ENCODE measurements around the gene NKG7.
"Not testable (repeated sequence)": the region's sequence is repeated elsewhere in the genome, so short reads cannot be mapped to it uniquely, and the experiment has no call there.

NKG7 gene, protein sequence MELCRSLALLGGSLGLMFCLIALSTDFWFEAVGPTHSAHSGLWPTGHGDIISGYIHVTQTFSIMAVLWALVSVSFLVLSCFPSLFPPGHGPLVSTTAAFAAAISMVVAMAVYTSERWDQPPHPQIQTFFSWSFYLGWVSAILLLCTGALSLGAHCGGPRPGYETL

DNA sequence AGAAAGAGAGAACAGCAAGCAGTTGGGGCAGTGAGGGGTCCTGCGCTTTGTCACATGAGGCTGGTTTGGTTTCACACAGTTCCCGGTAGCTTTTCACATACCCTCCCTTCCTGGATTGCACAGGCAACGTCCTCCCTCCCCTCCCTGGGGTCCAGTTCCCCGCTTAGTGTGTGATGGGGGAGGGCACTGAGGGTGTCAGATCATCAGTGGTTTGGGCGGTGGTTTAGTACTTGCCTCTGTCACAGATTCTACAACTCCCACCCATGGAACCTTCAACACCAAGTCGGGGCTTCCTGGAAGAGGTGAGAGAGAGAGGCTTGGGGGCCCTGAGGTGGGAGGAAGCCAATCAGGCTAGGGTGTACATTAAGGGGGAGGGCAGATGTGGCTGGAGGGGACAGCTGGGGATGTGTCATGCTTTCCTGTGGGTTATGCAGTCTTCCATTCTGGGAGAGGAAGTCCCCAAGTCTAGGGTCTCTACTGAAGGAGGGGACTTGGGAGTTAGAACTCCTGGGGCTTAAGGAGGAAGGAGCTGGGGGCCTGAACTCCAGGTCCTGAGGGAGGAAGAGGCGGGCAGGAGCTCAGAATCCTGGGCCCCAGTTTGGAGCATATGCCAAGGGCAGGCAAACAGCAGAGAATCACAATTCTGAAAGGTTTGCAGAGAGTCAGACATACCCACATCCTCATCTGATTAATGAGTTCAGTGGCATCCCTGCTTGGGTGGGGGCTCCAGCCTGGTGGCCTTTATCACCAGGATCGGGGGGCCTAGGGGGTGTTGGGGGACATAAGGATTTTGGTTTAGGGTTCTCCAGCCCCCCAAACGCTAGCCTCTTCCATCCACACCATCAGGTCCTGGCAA is at the start of gene NKG7:
TSS of gene NKG7 (minus strand) at position 6 of the 856 bp plus-strand sequence. CDS start 119 bp downstream, outside the sequence.
- DNase-seq (ENCODE audit: low read depth) = peak; percentile 66

DNA sequence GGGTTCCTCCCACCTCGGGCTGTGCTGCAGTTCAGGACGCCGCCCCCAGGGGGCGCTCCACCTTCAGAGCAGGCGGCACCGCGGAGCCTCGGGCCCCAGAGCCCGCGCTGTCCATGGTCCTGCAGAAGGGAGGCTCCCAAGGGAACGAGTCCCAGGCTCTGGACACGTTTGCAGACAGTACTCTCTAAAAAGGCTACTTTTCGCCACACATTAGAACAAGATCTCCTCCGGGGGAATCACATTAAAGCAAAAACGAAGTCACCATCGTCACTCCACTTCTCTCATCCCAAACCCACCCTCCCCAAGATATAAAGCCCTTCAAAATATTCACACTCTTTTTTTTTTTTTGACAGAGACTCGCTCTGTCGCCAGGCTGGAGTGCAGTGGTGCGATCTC is 49.6 kb upstream of the NKG7 start:
- DNase-seq (ENCODE audit: low read depth) = peak; percentile 80

DNA sequence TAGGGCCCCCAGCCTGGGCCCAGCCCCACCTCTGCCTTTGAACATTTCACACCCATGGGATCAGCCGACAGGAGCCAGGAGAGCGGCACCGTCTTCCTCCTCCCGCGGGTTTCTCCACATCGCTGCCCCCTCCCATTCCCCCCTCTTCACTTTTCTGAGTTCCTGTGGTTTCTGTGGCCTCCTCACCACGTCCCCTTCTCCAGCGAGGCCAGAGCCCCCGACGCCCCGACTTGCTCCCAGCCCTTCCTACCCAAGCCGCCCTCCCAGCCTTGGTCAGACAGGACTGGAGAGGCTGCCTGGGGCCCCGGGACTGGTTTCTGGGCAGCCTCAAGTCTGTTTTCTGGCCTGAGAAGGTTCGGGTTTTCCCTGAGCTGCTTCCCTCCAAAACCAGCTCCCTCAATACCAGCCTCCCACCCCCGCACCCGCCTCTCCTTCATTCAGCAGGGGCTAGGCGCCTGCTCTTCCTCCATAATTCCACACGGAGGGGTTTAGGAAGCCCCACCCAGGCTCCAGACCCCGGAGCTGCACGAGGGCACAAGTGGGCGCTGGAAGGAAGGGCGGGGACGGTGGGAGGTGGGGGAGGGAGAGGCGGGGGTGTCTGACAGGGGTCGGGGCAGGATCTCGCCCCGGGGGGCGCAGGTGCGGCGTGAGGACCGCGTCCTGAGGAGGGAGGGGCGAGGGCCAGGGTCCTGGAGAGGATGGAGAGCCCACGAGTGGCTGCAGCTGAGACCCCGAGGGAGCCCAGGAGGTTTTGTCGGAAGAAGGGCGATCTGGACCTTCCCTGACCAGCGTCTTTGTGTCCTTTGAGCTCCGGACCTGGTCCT is 49.0 kb upstream of the NKG7 start:
- no peak for DNase-seq (ENCODE audit: low read depth)

DNA sequence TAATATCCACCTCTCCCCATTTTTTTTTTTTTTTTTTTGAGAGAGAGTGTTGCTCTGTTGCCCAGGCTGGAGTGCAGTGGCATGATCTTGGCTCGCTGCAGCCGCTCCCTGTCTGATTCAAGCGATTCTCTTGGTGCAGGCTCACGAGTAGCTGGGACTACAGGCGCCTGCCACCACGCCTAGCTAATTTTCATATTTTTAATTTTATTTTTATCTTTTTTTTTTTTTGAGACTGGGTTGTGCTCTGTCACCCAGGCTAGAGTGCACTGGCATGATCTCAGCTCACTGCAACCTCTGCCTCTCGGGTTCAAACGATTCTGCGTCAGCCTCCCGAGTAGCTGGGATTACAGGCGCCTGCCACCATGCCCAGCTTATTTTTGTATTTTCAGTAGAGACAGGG is 48.1 kb upstream of the NKG7 start:
- not testable (repeated sequence) for DNase-seq (ENCODE audit: low read depth)

DNA sequence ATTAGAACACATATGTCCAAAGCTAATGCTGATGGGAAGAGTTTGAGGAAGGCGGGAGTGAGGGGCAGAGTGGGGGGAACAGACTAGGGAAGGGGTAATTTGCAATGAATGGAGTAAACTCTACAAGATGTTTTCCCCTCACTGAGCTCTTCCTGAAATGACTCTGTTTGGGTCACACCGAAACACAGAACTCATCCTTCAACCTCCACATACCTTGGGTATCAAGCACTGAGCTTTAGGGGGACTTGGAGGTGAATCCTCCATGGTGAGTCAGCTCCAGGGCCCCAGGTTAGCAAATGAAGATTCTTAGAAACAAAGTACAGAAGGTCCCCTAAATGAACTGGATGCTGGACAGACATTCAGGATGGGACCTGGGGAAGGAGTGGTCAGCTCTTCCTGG is 46.3 kb upstream of the NKG7 start:
- DNase-seq (ENCODE audit: low read depth) = no peak

DNA sequence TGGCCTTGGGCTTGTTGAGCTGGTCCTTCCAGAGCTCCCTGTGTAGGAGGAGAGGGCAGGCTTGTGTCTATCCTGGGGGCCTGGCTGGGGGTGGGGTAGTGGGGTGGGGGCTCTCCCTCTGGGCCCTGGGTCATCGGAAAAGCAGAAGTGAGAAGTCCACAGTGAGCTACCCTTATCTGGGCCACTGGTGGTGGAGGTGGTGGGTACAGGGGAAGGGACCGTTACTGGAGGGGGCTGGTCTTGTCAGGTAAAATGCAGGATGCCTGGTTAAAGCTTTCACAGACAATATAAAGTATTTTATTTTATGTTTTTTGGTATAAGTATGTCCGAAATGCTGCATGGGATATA is 45.3 kb upstream of the NKG7 start:
- DNase-seq (ENCODE audit: low read depth) = no peak

DNA sequence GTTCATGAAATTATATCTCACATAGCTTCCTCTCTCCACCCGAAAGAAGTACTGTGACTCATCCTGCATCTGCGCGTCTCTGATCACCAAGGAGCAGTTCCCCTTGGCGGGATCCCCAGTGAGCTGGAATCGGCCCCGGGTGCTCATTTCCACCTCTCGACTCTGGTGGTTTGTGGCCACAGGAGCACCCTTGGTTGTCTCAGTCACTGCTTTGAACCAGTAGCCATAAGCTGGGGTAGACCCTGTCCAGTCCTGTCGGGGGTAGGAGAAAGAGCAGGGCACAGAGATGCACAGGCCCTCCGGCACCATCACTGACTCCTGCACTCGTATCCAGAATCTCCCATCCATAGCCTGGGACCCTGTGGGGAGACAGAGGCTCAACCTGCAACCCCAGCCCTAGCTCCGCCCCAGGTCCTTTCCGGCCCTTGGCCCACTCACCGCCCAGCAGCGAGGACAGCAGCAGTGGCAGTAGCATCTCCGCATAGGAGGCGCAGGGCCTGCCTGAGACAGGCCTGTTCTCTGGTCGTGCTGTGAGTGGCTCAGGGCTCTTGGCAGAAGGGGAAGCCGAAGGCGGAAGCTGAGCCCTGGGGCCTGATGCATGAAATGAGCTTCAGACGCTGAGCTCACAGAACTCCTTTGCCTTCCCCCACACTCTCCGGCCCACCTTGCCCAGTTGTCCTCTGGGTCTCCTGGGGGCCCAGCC is 44.8 kb upstream of the NKG7 start, which contains the start of gene SIGLEC10:
TSS of gene SIGLEC10 (minus strand) at position 536 of the 703 bp plus-strand sequence. CDS start at position 475, 61 bp downstream.
- DNase-seq (ENCODE audit: low read depth) = no peak

DNA sequence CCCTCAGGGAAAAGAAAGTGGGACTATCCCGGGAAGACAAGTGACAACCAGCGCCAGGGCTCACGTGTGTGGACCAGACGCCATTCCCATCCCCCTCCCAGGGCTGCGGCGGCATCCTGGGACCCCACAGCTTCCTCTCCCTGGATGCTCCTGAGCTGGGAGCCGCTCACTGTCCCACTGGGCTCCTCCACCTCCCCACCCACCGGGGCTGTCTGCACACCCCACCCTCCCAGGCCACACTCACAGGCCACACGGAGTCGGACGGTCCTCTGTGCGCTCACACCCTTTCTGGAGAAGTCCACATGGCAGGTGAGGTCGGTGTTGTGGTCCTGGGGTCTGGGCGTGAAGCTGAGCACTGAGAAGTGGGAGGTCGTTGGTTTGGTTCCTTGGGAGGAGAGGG is 44.0 kb upstream of the NKG7 start:
- not testable (repeated sequence) for DNase-seq (ENCODE audit: low read depth)

DNA sequence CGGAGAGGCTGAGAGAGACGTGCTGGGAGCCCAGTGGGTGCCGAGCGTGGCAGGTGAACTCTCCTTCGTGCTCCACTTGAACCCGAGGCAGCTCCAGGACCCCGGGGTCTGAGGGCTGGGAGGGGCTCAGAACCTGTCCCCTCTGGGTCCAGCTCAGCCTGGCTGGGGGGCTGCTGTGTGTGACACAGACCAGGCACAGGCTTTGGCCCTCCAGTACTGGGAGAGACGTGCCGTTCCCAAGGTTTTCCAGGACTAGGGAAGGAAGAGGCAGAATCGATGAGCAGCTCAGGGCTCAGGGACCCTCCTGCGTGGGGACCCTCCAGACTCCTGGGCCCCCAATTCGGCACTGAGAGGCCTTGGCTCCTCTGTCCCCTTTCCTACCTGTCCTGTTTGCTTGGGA is 42.7 kb upstream of the NKG7 start:
- no peak for DNase-seq (ENCODE audit: low read depth)

DNA sequence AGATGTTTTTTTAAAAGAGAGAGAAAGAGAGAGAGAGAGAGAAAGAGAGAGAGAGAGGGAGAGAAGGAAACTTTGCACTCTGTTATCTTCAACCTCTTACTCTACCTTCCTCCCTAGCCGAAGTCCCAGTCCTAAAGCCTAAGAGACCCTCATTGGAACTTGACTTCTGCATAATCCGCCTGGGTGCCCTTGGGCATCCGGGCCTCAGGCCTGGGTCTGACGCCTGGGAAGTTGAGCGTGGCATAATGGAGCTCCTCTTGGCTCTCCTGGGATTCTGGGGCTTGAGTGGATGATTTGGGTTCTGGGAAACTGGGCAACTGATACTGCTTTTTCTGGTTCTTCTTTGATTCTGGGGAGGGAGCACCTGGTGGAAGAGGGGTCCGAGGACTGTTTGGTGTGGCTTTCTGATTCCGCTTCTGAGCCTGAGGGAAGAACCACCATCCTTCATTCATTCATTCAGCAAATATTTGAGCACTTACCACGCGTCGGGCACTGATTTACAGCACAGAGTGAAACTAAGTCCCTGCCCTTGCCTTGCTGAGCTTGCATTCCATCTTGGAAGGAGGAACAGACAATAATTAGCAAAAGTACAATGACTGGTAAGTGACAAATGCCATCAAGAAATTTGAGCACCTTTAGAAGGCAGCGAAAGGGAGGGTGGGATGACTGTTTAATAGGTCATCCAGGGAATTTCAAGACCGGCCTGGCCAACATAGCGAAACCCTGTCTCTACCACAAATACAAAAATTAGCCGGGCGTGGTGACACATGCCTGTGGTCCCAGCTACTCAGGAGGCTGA is 38.7 kb upstream of the NKG7 start:
- no peak for DNase-seq (ENCODE audit: low read depth)

DNA sequence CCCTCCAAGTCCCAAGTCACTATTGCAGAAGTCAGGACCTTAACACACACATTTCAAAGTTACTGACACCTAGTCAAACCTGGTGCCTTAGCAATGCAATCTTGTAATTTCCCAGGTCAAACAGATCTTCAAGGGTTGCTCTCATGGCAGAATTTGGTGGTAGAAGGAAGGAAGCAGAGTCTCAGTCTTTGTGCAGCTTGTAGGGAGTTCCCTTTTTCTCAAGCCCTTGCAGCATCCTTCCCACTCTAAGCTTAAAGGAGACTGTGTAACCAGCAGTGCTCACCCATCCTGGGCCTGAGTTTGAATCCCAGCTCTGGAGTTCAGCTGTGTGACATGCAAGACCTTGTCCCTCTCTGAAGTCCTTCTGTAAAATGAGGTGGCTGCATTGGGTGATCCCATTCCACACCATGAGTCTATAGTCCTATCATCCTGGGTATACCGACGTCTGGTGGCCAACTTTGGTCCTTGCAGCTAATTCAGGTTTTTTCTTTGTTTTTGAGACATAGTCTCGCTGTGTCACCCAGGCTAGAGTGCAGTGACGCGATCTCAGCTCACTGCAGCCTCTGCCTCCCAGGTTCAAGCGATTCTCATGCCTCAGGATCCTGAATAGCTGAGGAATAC is 35.2 kb upstream of the NKG7 start:
- DNase-seq (ENCODE audit: low read depth) = no peak

DNA sequence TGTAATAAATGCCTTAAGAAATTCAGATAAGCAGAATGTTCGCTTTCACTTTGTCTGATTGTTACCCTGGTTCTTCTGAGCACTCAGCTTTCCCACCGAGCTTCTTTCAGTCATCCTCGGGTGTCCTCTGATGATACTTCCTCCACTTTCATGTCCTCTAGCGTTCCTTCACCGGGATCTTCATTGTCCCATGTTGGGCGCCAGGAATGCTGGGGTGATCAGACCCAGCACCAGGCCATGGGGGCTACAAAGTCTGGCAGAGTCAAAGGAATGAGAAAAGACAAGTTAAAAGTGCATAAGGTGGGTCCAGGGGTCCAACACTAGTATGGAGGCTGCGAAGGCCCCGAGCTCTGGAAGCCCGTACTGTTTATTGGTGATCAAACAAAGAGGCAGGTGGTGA is 29.7 kb upstream of the NKG7 start:
- DNase-seq (ENCODE audit: low read depth) = no peak

DNA sequence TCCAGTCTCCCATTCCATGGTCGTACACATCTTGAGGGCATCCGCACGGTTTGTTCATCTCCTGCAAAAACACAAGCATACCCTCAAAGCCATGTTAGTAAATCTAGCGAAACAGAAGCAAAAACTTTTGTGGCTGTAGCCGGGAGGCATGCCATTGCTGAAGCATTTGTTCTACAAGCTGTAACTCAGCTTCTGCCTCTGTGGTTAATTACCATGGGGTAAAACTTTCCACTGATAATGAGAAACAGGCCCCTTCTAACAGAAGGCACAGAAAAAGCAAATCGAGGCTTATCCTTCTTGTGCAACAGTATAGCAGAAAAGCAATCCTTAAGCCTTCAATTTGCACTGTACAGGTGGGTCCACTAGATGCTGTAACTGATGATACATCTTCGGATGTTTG is 27.5 kb upstream of the NKG7 start:
- DNase-seq (ENCODE audit: low read depth) = not testable (repeated sequence)

DNA sequence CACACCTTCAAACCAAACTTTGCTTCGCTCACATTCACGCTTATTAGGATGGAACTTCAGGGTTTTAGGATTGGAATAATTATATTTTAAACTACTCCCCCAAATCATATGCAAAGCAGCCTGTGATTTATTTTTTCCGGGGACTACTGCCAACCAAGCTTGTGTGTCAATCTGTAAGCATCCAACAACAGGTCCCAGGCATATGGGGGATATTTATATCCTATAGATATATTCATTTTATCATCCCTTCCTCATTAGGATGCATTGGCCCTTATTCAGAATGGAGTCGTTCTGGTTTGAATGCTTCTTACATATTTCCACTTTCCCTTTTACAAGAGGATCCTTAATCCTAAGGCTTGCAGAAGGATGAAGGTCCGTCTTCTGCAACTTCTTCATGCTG is 26.8 kb upstream of the NKG7 start:
- DNase-seq (ENCODE audit: low read depth) = no peak

DNA sequence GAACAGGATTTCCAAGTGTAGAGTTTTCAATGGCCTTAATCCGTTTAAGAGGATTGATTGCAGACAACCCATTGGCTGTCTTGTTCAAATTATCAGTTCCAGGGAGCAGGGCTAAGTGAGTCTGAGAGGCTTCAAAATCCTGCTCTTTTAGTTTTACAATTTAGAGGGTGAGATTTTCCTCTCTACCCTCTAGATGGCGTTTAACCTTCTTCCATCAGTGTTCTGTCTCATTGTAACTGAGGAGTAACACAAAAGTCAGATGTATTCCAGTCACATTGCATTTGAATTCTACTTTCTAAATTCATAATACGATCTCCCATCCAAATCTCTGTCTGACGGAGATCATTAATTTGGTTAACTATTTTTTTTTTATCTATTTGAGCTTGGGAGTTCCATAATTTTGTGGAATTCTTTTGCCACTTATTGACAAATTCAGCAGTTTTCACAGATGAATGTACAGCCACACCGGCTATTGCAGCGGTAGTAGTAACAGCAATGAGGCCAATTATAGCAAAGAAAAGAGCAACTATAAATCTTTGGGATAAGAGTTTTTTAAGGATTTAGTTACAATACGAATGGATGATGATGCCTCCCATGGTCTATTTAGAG is 25.7 kb upstream of the NKG7 start:
- DNase-seq (ENCODE audit: low read depth) = no peak

DNA sequence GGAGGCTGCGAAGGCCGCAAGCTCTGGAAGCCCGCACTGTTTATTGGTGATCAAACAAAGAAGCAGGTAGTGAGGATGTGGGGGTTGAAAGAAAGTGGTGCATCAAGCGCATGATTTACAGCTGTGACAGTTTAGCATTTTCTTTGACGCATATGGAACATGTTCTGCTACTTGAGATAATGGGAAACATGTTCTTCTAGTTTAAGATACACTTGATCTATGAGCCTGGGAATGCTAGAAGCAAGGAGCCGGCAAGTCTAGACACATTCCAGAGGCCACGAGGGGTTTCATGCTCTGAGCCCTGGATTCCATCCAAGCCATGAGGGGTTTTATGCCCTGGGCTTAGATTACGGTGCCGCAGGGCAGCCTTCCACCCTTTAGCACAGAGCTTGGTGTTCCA is 25.0 kb upstream of the NKG7 start:
- not testable (repeated sequence) for DNase-seq (ENCODE audit: low read depth)

DNA sequence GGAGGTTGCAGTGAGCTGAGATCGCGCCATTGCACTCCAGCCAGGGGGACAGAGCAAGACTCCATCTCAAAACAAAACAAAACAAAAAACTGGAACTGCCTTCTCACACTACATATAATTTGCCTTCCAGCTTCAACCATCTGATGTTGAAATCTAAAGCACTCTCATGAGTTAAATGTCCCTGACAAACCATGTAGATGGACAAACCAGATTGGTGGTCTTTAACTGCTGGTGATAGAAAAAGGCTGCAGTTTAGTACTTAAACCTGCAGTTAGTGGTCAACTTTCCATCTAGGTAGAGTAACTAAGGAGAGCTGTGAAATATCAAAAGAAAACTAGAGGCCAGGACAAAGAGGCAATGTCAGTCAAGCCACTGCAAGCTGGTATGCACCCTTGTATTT is 23.7 kb upstream of the NKG7 start:
- DNase-seq (ENCODE audit: low read depth) = no peak

DNA sequence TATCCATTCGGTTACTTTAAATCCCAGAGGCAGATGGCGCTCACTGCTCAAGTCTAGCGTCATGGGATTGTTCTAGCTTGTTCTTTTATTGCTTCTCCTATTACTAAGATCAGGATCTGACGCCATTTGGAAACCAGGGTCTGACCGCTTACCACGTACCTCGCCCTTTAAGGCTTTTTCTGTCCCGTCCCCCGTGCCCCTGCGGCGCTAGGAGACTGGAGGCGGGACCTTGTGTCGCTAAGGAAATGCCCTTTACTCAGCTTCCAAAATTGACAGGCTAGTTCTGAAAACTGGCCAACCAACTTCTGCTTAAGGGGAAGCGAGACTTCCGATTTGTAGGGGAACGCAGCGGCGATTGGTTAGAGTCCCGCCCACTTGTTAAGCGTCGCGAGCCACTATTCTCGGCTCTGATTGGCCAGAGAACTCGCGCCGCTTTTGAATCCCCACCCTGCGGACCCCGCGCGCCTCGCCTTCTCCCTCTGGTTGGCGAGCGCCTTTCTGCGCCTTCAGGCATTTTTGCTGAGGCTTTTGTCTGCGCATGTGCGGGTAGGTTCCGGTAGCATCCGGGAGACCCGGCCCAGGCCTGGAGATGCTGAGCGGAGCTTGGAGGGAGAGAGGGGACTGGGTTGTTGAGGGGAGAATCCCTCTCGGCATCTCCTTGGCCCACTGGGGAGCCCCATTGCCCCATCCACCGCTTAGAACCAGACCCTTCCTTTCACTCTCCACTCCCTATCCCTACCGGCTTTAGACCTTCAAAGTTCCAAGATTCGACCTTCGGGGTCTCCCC is 21.8 kb upstream of the NKG7 start:
- peak; percentile 76 for DNase-seq (ENCODE audit: low read depth)

DNA sequence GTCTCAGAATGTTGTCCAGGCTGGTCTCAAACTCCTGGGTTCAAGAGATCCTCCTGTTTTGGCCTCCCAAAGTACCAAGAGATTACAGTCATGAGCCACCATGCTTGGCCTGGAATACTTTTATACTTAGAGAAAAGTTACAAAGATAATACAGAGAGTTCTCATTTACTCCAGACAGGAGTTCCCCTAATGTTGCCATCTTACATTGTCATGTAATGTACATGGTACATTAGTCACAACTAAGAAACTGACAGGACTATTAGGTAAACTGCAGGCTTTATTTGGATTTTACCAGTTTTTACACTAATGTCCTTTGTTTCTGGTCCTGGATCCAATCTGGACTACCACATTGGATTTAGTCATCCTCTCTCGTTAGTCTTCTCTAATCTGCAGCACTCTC is 20.2 kb upstream of the NKG7 start:
- no peak for DNase-seq (ENCODE audit: low read depth)
